ENCODE results near the gene REXO1.

Gene REXO1

DNA sequence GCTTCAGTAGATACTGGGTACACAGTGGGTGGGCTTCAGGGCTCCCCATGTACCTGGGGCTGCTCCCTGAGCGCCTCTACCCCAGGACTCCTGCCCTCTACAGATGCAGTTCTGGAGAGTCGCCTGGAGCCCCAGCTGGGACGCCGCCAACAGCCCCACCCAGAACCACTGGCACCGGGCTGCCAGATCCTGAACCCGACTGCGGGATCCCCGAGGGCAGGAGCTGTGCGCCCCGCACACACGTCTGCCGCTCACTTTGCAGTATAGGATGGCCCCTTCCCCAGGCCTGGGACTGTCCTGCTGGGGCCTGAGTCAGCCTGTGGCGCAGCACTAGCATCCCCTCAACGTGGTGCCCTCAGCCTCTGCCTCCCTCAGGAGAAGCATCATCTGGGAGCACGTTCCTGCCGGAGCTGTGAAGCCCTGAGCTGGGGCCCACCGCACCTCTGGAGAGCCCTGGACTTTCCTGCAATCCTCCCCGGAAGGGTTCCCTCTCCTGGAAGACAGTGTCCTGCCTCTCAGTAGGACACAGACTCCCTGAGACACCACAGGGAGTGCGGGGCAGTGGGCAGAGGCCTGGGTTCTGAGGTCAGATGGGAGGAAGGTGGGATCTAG is 3.7 kb downstream of the REXO1 start:
- Mint-ChIP-seq H3K27ac (no peak overlapping the region), H3K27me3 (no peaks in the 10 kb centered on the region), H3K9me3 (no peaks in the 10 kb centered on the region), H3K4me3 (no peak overlapping the region), H3K4me1 (peaks cover 40% of the 10 kb centered on the region), H3K36me3 (peaks cover 7% of the 10 kb centered on the region)
- DNase-seq, result no peak
- CTCF ChIA-PET, result no interaction called here

DNA sequence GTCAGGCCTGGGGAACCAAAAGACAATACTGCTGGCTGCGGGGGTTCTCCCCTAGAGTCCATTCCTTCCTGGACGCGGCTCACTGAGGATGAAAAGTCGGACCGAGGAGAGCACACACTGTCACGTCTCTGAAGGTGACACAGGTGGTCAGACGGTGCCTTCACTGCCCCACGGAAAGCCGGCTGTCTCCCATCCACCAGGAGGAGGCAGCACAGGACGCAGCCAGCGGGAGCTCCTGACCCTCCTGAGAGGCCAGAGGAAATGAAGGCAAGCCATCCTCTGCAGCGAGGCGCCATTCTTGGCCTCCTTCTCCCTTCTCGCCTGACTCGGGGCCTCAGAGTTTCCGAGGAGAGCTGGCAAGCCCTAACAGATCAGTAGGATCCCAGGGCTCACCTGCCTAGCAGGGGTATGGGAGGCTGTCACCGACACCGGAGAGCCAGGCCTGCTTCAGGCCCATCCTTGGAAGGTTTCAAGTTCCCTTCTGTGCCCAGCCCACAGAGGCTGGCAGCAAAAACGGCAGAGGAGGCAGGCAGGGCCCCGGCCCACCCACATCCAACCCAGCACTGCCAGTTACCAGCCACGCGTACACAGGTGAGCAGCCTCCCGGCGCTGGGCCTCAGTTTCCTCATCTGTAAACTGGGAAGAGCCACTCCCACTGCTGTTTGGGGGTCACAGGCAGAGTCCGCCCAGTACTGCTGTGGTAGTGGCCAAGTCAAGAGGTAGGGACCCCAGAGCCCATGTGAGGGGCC is 4.5 kb downstream of the REXO1 start:
- no peaks in the 10 kb centered on the region for H3K27me3 Mint-ChIP-seq
- H3K27ac Mint-ChIP-seq, result no peak overlapping the region
- peaks cover 34% of the 10 kb centered on the region for H3K4me1 Mint-ChIP-seq
- no peak overlapping the region for H3K4me3 Mint-ChIP-seq
- CTCF ChIA-PET, result interaction anchor here (1.2 kb wide), 1 partner anchor 18 kb away, joined by 3 read pairs; no protein-coding TSS in a partner anchor
- H3K9me3 Mint-ChIP-seq, result no peaks in the 10 kb centered on the region
- H3K36me3 Mint-ChIP-seq, result peaks cover 7% of the 10 kb centered on the region
- no peak for DNase-seq

DNA sequence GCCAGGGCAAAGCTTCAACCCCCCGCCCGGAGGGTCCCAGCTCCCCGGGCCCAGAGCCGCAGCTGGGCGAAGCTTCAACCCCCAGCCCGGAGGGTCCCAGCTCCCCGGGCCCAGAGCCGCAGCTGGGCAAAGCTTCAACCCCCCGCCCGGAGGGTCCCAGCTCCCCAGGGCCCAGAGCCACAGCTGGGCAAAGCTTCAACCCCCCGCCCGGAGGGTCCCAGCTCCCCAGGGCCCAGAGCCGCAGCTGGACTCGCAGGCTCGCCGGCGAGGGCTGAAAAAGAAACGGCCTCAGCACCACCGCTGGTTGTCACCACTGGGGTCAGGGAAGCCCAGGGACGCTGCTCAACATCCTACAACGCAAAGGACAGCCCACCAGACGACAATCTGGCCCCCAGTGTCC is 5.2 kb downstream of the REXO1 start:
- no peak for DNase-seq
- Mint-ChIP-seq H3K4me1 (peaks cover 32% of the 10 kb centered on the region), H3K4me3 (no peak overlapping the region), H3K36me3 (peaks cover 7% of the 10 kb centered on the region), H3K27ac (no peak overlapping the region), H3K9me3 (no peaks in the 10 kb centered on the region), H3K27me3 (no peaks in the 10 kb centered on the region)
- CTCF ChIA-PET, result interaction anchor here (1.2 kb wide), 1 partner anchor 17 kb away, joined by 3 read pairs; no protein-coding TSS in a partner anchor

DNA sequence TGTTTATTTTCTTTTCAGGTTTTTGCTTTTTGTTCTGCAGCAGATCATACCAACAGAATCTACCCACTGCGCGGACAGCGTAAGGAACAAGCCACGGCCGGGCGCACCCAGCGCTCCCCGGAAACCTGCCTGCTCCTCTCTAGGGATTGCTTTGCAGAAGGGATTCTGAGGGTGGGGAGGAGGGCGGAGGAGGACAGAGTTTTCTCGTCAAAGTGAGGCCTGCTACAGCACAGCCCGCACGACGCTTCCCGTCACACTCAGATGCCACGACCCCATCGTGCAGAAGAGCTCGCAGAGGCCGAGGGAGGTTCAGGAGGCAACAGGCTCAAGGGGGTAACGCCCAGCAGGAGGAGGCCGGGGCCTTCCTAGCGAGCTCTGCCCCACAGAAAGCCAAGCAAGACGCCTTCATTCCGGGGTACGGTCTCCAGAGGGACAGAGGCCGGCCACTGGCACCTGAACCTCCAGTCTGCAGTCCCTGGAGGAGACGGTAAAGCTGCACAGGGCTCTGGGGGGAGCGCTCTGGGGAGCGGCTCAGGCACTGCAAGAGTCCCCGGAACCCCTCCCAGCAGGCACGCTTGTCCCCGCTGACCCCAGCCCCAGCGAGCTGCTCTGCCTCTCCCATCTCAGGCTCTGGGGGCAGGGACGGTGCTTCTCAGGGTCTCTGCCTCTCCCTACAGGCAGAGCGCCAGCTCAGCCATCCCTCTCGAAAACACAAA is 6.9 kb downstream of the REXO1 start:
- no peaks in the 10 kb centered on the region for H3K27me3 Mint-ChIP-seq
- H3K27ac Mint-ChIP-seq, result no peak overlapping the region
- H3K4me1 Mint-ChIP-seq, result peaks cover 24% of the 10 kb centered on the region
- H3K4me3 Mint-ChIP-seq, result no peak overlapping the region
- no peaks in the 10 kb centered on the region for H3K9me3 Mint-ChIP-seq
- CTCF ChIA-PET, result interaction anchor here (0.7 to 1.3 kb wide), 3 partner anchors 10 to 30 kb away, joined by 3 to 4 read pairs (median 4); no protein-coding TSS in a partner anchor
- DNase-seq, result no peak
- peaks cover 3% of the 10 kb centered on the region for H3K36me3 Mint-ChIP-seq

- peaks cover 21% of the 10 kb centered on the region for H3K4me1 Mint-ChIP-seq
- H3K9me3 Mint-ChIP-seq, result no peaks in the 10 kb centered on the region
- H3K4me3 Mint-ChIP-seq, result no peak overlapping the region
- CTCF ChIA-PET, result interaction anchor here (1.5 kb wide), 1 partner anchor 15 kb away, joined by 5 read pairs; no protein-coding TSS in a partner anchor
- no peaks in the 10 kb centered on the region for H3K36me3 Mint-ChIP-seq
- no peaks in the 10 kb centered on the region for H3K27me3 Mint-ChIP-seq
- no peak overlapping the region for H3K27ac Mint-ChIP-seq
- DNase-seq, result no peak
These were observed 7.7 kb downstream of the REXO1 start for GRCh38 chr19:1840541-1841115.

DNA sequence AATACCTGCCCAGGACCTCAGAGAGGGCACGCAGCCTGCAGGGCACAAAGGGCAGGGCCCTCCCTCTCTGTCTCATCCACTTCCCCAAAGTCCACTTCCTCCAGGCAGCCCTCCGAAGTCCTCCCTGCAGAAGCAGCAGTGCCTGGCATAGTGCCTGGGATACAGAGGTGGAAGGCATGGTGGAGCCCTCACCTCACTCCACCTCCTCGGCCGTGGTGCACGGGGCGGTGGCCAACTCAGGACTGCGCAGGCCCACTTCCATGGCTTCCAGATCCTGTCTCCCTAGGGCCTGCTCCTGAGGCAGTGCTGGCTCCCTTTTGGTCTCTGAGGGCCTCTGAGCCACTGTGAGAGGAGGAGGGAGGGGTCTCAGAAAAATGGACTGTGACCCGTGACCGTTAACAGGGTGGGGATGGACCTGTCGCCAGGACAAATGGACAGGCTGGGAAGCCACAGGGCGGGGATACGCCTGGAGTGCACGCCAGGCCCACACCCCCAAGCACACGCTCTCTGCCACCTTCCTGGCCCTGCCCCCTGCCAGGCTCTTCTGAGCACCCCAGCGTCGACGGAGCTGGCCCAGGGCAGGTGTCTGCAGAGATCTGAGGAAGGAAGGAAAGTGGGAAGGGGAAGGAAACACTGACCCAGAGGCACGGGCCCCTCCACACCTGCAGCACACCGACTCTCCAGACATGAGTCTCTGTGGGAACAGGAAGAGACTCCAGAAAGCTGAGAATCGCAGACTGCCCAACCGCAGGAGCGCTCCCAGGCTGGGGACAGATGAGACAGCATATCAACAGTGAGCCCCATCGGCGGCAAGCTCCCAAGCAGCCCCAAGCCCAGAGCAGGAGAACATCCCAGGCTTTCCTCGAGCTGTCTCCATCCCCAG is 8.4 kb downstream of the REXO1 start:
- no peak overlapping the region for H3K4me3 Mint-ChIP-seq
- no peaks in the 10 kb centered on the region for H3K9me3 Mint-ChIP-seq
- no peak overlapping the region for H3K27ac Mint-ChIP-seq
- H3K4me1 Mint-ChIP-seq, result peaks cover 20% of the 10 kb centered on the region
- no peaks in the 10 kb centered on the region for H3K27me3 Mint-ChIP-seq
- no peaks in the 10 kb centered on the region for H3K36me3 Mint-ChIP-seq
- DNase-seq, result no peak
- CTCF ChIA-PET, result interaction anchor here (1.5 to 2.7 kb wide), 3 partner anchors 11 to 14 kb away, joined by 5 to 16 read pairs (median 5); no protein-coding TSS in a partner anchor

GRCh38 chr19:1837625-1838105 is 10.6 kb downstream of the REXO1 start:
- peak; percentile 75 for DNase-seq
- no peak overlapping the region for H3K4me3 Mint-ChIP-seq
- no peak overlapping the region for H3K27ac Mint-ChIP-seq
- CTCF ChIA-PET, result interaction anchor here (0.6 to 3.0 kb wide), 13 partner anchors 9 to 520 kb away, joined by 3 to 25 read pairs (median 5); no protein-coding TSS in a partner anchor
- H3K9me3 Mint-ChIP-seq, result no peaks in the 10 kb centered on the region
- peaks cover 15% of the 10 kb centered on the region for H3K4me1 Mint-ChIP-seq
- no peaks in the 10 kb centered on the region for H3K27me3 Mint-ChIP-seq
- H3K36me3 Mint-ChIP-seq, result no peaks in the 10 kb centered on the region

- Mint-ChIP-seq H3K27ac (no peak overlapping the region), H3K27me3 (no peaks in the 10 kb centered on the region), H3K36me3 (no peaks in the 10 kb centered on the region), H3K4me1 (peaks cover 14% of the 10 kb centered on the region), H3K9me3 (no peaks in the 10 kb centered on the region), H3K4me3 (no peak overlapping the region)
- no peak for DNase-seq
- CTCF ChIA-PET, result interaction anchor here (0.6 to 3.0 kb wide), 10 partner anchors 8 to 520 kb away, joined by 3 to 25 read pairs (median 6); no protein-coding TSS in a partner anchor
These were observed 11.1 kb downstream of the REXO1 start for GRCh38 chr19:1837222-1837565.

- no peak for DNase-seq
- no peaks in the 10 kb centered on the region for H3K36me3 Mint-ChIP-seq
- peaks cover 8% of the 10 kb centered on the region for H3K4me1 Mint-ChIP-seq
- no peak overlapping the region for H3K27ac Mint-ChIP-seq
- no peaks in the 10 kb centered on the region for H3K9me3 Mint-ChIP-seq
- CTCF ChIA-PET, result interaction anchor here (0.6 to 3.0 kb wide), 7 partner anchors 8 to 519 kb away, joined by 3 to 25 read pairs (median 9); no protein-coding TSS in a partner anchor
- no peak overlapping the region for H3K4me3 Mint-ChIP-seq
- no peaks in the 10 kb centered on the region for H3K27me3 Mint-ChIP-seq
These were observed 11.6 kb downstream of the REXO1 start for GRCh38 chr19:1836458-1837221.

DNA sequence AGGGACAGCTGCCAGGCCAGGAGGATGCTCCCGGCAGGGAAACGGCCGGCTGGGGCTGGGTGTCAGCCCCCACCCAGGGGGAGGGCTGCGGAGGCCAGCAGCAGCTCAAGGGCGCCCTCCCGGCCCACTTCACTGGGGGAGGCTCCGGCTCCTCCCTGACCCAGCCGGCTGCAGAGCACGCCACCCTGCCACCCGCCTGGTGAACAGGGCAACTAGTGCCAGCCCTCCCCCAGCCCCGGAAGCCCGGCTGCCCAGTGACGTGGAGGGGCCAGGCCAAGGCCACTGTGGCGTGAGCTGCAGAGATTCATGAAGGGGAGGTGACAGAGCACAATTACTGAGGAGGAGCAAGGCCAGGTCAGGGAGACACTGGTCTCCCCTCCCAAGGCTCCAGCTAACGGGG is 14.7 kb downstream of the REXO1 start:
- H3K9me3 Mint-ChIP-seq, result no peaks in the 10 kb centered on the region
- no peak overlapping the region for H3K27ac Mint-ChIP-seq
- no peak for DNase-seq
- peaks cover 10% of the 10 kb centered on the region for H3K36me3 Mint-ChIP-seq
- H3K4me3 Mint-ChIP-seq, result no peak overlapping the region
- no peaks in the 10 kb centered on the region for H3K27me3 Mint-ChIP-seq
- H3K4me1 Mint-ChIP-seq, result peaks cover 8% of the 10 kb centered on the region
- CTCF ChIA-PET, result no interaction called here

GRCh38 chr19:1832046-1832663 is 16.1 kb downstream of the REXO1 start:
- Mint-ChIP-seq H3K4me3 (no peak overlapping the region), H3K9me3 (no peaks in the 10 kb centered on the region), H3K27me3 (no peaks in the 10 kb centered on the region), H3K4me1 (peaks cover 5% of the 10 kb centered on the region), H3K27ac (no peak overlapping the region), H3K36me3 (peaks cover 10% of the 10 kb centered on the region)
- CTCF ChIA-PET, result no interaction called here
- no peak for DNase-seq

DNA sequence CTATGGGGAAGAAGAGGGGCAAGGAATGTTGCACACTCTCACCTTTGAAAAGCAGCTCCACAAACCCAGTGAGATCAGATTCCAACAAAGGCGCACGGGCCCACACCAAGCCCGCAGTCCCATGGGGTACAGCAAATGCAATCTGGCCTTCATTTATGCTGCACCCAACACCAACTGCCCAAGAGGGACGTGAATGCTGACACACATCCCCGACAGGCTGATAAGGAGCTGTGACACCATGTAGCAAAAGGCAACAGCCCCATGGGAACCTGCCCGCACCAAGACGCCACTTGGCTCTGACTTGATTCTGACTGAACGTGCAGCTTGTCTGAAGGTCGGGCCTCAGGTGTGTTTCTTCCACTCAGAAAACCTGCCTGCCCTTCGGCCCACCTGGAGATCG is 17.3 kb downstream of the REXO1 start:
- Mint-ChIP-seq H3K27me3 (no peaks in the 10 kb centered on the region), H3K9me3 (no peaks in the 10 kb centered on the region), H3K4me3 (no peak overlapping the region), H3K36me3 (peaks cover 12% of the 10 kb centered on the region), H3K4me1 (peaks cover 4% of the 10 kb centered on the region), H3K27ac (no peak overlapping the region)
- CTCF ChIA-PET, result interaction anchor here (0.7 to 1.2 kb wide), 2 partner anchors 11 to 49 kb away, joined by 3 to 4 read pairs; no protein-coding TSS in a partner anchor
- DNase-seq, result no peak
